ENCODE results near the gene SPEM1. TPM values are rescaled to one million over a fixed set of nuclear protein-coding genes. Genes with fewer than 3 reads are reported as not detected.

The SPEM1 gene
- total RNA-seq, 3 donors from 2014 or later (not counting 1 experiment from before 2014, with no cell fraction given) = not detected

- Histone ChIP-seq H3K4me1 (ENCODE audit: control insufficient read depth, insufficient read depth, low read length) (peaks cover 16% of the 10 kb centered on the region), H3K4me3 (ENCODE audit: low read length) (no peak overlapping the region), H3K27ac (ENCODE audit: low read length) (no peak overlapping the region), H3K27me3 (ENCODE audit: control insufficient read depth, insufficient read depth, low read length) (no peaks in the 10 kb centered on the region), H3K36me3 (ENCODE audit: control insufficient read depth, insufficient read depth, low read length) (peaks cover 45% of the 10 kb centered on the region), H3K9me3 (ENCODE audit: control insufficient read depth, insufficient read depth, low read length) (no peaks in the 10 kb centered on the region)
- H3K4me3 Mint-ChIP-seq = no peak overlapping the region
- WGBS (ENCODE audit: insufficient coverage) = 96% methylated on average over 10 of the region's 10 CpGs
- H3K27ac Mint-ChIP-seq = no peak overlapping the region
- TF ChIP-seq CTCF (IDR thresholded peaks at IDR 0.05) = no peak
- ATAC-seq (no peak), DNase-seq (no peak)
- H3K4me1 Mint-ChIP-seq = peaks cover 4 to 11% of the 10 kb centered on the region in 2 donors
- intact Hi-C loops (cut with micrococcal nuclease) = no loop called here
- no peaks in the 10 kb centered on the region for H3K27me3 Mint-ChIP-seq (ENCODE audit: low read depth in 2 of 2)
- H3K9me3 Mint-ChIP-seq = no peaks in the 10 kb centered on the region
- H3K36me3 Mint-ChIP-seq = no peaks in the 10 kb centered on the region
These were observed 31.3 kb upstream of the SPEM1 start for GRCh38 chr17:7388856-7389255.

GRCh38 chr17:7389924-7390910 is 29.9 kb upstream of the SPEM1 start:
- Histone ChIP-seq H3K9me3 (ENCODE audit: control insufficient read depth, insufficient read depth, low read length) (no peaks in the 10 kb centered on the region), H3K4me3 (ENCODE audit: low read length) (no peak overlapping the region), H3K4me1 (ENCODE audit: control insufficient read depth, insufficient read depth, low read length) (peaks cover 17% of the 10 kb centered on the region), H3K27ac (ENCODE audit: low read length) (no peak overlapping the region), H3K36me3 (ENCODE audit: control insufficient read depth, insufficient read depth, low read length) (peaks cover 45% of the 10 kb centered on the region), H3K27me3 (ENCODE audit: control insufficient read depth, insufficient read depth, low read length) (no peaks in the 10 kb centered on the region)
- Mint-ChIP-seq H3K27ac (no peak overlapping the region), H3K4me3 (no peak overlapping the region), H3K4me1 (peaks cover 9 to 19% of the 10 kb centered on the region in 2 donors), H3K36me3 (no peaks in the 10 kb centered on the region), H3K27me3 (ENCODE audit: low read depth in 2 of 2) (no peaks in the 10 kb centered on the region), H3K9me3 (no peaks in the 10 kb centered on the region)
- intact Hi-C loops (cut with micrococcal nuclease) = no loop called here
- ATAC-seq = no peak
- no peak for DNase-seq
- TF ChIP-seq CTCF (IDR thresholded peaks at IDR 0.05) = no peak
- WGBS (ENCODE audit: insufficient coverage) = 98% methylated on average over 18 of the region's 19 CpGs

- Histone ChIP-seq H3K27ac (ENCODE audit: low read length) (no peak overlapping the region), H3K4me1 (ENCODE audit: control insufficient read depth, insufficient read depth, low read length) (peaks cover 20% of the 10 kb centered on the region), H3K9me3 (ENCODE audit: control insufficient read depth, insufficient read depth, low read length) (no peaks in the 10 kb centered on the region), H3K27me3 (ENCODE audit: control insufficient read depth, insufficient read depth, low read length) (no peaks in the 10 kb centered on the region), H3K4me3 (ENCODE audit: low read length) (no peak overlapping the region), H3K36me3 (ENCODE audit: control insufficient read depth, insufficient read depth, low read length) (peaks cover 45% of the 10 kb centered on the region)
- ATAC-seq (no peak), DNase-seq (no peak)
- Mint-ChIP-seq H3K9me3 (no peaks in the 10 kb centered on the region), H3K36me3 (no peaks in the 10 kb centered on the region), H3K27me3 (ENCODE audit: low read depth in 2 of 2) (no peaks in the 10 kb centered on the region), H3K27ac (no peak overlapping the region), H3K4me1 (peaks cover 9 to 20% of the 10 kb centered on the region in 2 donors), H3K4me3 (no peak overlapping the region)
- TF ChIP-seq CTCF (IDR thresholded peaks at IDR 0.05) = no peak
- WGBS (ENCODE audit: insufficient coverage) = 70% methylated on average over 2 of the region's 2 CpGs
- intact Hi-C loops (cut with micrococcal nuclease) = no loop called here
These were observed 28.8 kb upstream of the SPEM1 start for GRCh38 chr17:7391307-7391706.
